Retinal pigment epithelial cell (primary cell): ENCODE results near the gene SLC6A8.

Experiments
- DNase-seq: peaks from one replicate; pipeline ENCODE4 v3.0.0-alpha.2; 2010; ENCODE audit warnings: low read depth
- H3K4me3 ChIP-seq: 2 replicates; pipeline ENCODE4 v1.5.1; 2011; ENCODE audit warnings: mild to moderate bottlenecking, low read length, control low read depth, moderate library complexity
- CTCF ChIP-seq: conservative IDR thresholded peaks from 2 replicates; pipeline ENCODE4 v1.5.1; 2011; ENCODE audit warnings: low read depth, low read length, control low read depth, inconsistent platforms

SLC6A8 gene

GRCh38 chrX:153641627-153642026 is 46.1 kb upstream of the SLC6A8 start:
- no peak for DNase-seq
- no peak for TF ChIP-seq CTCF
- H3K4me3 ChIP-seq: no peak overlapping the region

GRCh38 chrX:153642051-153642654 is 45.6 kb upstream of the SLC6A8 start:
- H3K4me3 ChIP-seq: no peak overlapping the region
- TF ChIP-seq CTCF: no peak
- no peak for DNase-seq

GRCh38 chrX:153642655-153643430 is 44.9 kb upstream of the SLC6A8 start:
- TF ChIP-seq CTCF: no peak
- DNase-seq: no peak
- no peak overlapping the region for H3K4me3 ChIP-seq

GRCh38 chrX:153643431-153644351 is 44.0 kb upstream of the SLC6A8 start:
- H3K4me3 ChIP-seq: no peak overlapping the region
- no peak for TF ChIP-seq CTCF
- DNase-seq: no peak

GRCh38 chrX:153644356-153645125 is 43.2 kb upstream of the SLC6A8 start:
- TF ChIP-seq CTCF: no peak
- H3K4me3 ChIP-seq: no peak overlapping the region
- DNase-seq: no peak

- no peak overlapping the region for H3K4me3 ChIP-seq
- DNase-seq: no peak
- TF ChIP-seq CTCF: no peak
Measured at GRCh38 chrX:153645151-153645550, 42.6 kb upstream of the SLC6A8 start.
